Measurements from ENCODE around the gene ADGRG3.

DNA sequence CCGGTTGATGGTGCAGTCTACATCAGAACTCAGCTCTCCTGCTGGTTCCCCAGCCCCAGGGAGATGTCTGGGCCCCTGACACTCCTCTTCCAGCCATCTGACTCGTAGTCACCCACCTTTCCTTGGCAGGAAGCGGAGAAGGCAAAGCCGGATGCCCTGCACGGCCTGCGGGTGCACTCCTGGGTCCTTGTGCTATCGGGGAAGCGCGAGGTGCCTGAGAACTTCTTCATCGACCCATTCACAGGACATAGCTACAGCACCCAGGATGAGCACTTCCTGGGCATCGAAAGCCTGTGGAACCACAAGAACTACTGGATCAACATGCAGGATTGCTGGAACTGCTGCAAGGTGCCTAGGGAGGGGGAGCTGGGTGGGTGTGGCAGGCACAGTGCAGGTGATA is 39.2 kb downstream of the ADGRG3 start:
- TF ChIP-seq POLR2A (IDR thresholded peaks at IDR 0.05; ENCODE audit: low read depth, low read length) (no peak), POLR2AphosphoS5 (IDR thresholded peaks at IDR 0.05; ENCODE audit: low read depth, low read length) (no peak), TAF1 (IDR thresholded peaks at IDR 0.05; ENCODE audit: low read depth, low read length) (no peak), POU2F2 (IDR thresholded peaks at IDR 0.05; ENCODE audit: low read depth, low read length) (no peak)

All from GM12891 (cell line).